ENCODE measurements around the gene ABCC5. TPM values are rescaled to one million over a fixed set of nuclear protein-coding genes. Genes with fewer than 3 reads are reported as not detected.

ABCC5 gene
- total and polyA plus RNA-seq, 2 of the 8 experiments (the other 6 are each of a cell fraction or from before 2014, with no cell fraction given) = 25.3 to 40.8 TPM

DNA sequence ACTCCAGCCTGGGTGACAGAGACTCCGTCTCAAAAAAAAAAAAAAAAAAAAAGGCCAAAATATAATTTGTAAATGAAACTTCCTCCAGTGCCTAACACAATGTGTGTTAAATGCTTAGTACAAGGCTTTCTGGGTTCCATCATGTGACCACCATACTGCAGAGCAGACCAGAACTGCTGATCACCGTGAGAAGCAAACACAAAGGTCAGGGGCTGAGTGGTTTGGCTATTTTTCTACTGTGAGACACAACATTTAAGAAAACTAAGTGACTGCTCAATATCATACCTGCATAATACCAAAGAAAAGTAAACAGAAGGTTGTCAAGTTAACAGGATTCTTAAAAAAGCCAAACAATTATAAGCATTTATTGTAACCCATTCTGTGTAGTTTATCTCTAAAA is 13.2 kb downstream of the ABCC5 start:
- Histone ChIP-seq H2BK5ac (ENCODE audit: low read depth, low read length) (no peak overlapping the region), H3K4me2 (ENCODE audit: insufficient read depth in 1 of 2, low read depth in 2 of 2, low read length in 2 of 2) (no peak overlapping the region), H3K9ac (replicated peaks in 1 of 4; ENCODE audit: extremely low read depth in 1 of 4, low read depth in 3 of 4, low read length in 3 of 4) (no peak overlapping the region), H3K23me2 (ENCODE audit: low read depth, low read length) (no peaks in the 10 kb centered on the region), H4K5ac (ENCODE audit: insufficient read length, low read depth, low read length) (no peak overlapping the region), H3K4ac (replicated peaks; ENCODE audit: insufficient read length, low read depth, low read length) (no peak overlapping the region), H3K4me1 (replicated peaks in 1 of 4; ENCODE audit: control insufficient read depth in 3 of 4, insufficient read depth in 4 of 4, low read length in 3 of 4) (no peaks in the 10 kb centered on the region; a peak in 1 of 7 replicates), H2BK120ac (replicated peaks; ENCODE audit: low read depth, low read length) (no peak overlapping the region), H2BK12ac (ENCODE audit: low read depth, low read length) (no peak overlapping the region), H3K36me3 (ENCODE audit: control insufficient read depth in 2 of 4, insufficient read depth in 4 of 4, low read length in 3 of 4) (peaks cover 0 to 6% (median 2%) of the 10 kb centered on the region in 4 experiments; a peak in 4 of 8 replicates), H3K56ac (replicated peaks; ENCODE audit: insufficient read length, low read depth, low read length) (no peak overlapping the region), H3K4me3 (ENCODE audit: extremely low read depth in 1 of 4, insufficient read depth in 2 of 4, low read depth in 3 of 4, low read length in 4 of 4) (no peak overlapping the region), H3K27me3 (replicated peaks in 1 of 4; ENCODE audit: control insufficient read depth in 3 of 4, extremely low read depth in 1 of 4, insufficient read depth in 3 of 4, low read length in 3 of 4) (no peaks in the 10 kb centered on the region), H3K18ac (ENCODE audit: extremely low read depth, low read length) (no peak overlapping the region), H2AK5ac (ENCODE audit: low read depth, low read length) (no peak overlapping the region), H3K79me1 (ENCODE audit: low read depth, low read length) (no peaks in the 10 kb centered on the region; the same call in 1 of the 2 replicates), H3K79me2 (ENCODE audit: control insufficient read depth in 1 of 2, insufficient read depth in 2 of 2, low read length in 2 of 2) (peaks cover 3 to 15% of the 10 kb centered on the region in 2 experiments; a peak in 1 of 4 replicates), H2BK15ac (ENCODE audit: low read length) (no peak overlapping the region), H3K14ac (ENCODE audit: insufficient read length) (no peak overlapping the region), H3K27ac (ENCODE audit: low read depth, low read length) (no peak overlapping the region), H2BK20ac (ENCODE audit: low read length) (no peak overlapping the region), H3K23ac (ENCODE audit: insufficient read length) (no peak overlapping the region), H2AFZ (ENCODE audit: low read length) (no peak overlapping the region), H4K20me1 (replicated peaks in 1 of 2; ENCODE audit: control insufficient read depth in 1 of 2, insufficient read depth in 2 of 2, low read length in 2 of 2) (peaks cover under 1 to 3% of the 10 kb centered on the region in 2 experiments), H4K8ac (ENCODE audit: extremely low read depth, insufficient read depth, low read length) (no peak overlapping the region), H4K91ac (replicated peaks; ENCODE audit: insufficient read length, low read length) (no peak overlapping the region), H3K9me3 (ENCODE audit: insufficient read depth in 2 of 2, low read depth in 1 of 2, low read length in 1 of 2) (no peaks in the 10 kb centered on the region)
- ChIA-PET CTCF (ENCODE audit: partially characterized antibody) (interaction anchor here (0.5 to 3.5 kb wide), 5 partner anchors 12 to 374 kb away, joined by 3 to 14 read pairs (median 3); no protein-coding TSS in a partner anchor), POLR2A (ENCODE audit: partially characterized antibody) (no interaction called here)
- DNase-seq (ENCODE audit: low read depth in 1 of 2, low spot score in 2 of 2) (no peak), FAIRE-seq (no peak)
- 78% methylated on average over 2 of the region's 2 CpGs; no CpG with 5 or more reads in 1 of the 2 experiments for WGBS, 2 experiments (ENCODE audit: extremely low coverage in 1 of 2, insufficient coverage in 1 of 2, insufficient read length in 1 of 2, insufficient replicate concordance in 2 of 2, low coverage in 1 of 2, low lambda C conversion rate in 2 of 2, missing lambda C conversion rate in 1 of 2)
- TF ChIP-seq NANOG (IDR thresholded peaks at IDR 0.05; ENCODE audit: insufficient read depth, low read depth, low read length, poor library complexity, severe bottlenecking) (no peak), POU5F1 (IDR thresholded peaks at IDR 0.05; ENCODE audit: low read depth, low read length) (no peak), EZH2 (IDR thresholded peaks at IDR 0.05; ENCODE audit: low read depth, low read length, severe bottlenecking) (no peak), SP4 (IDR thresholded peaks at IDR 0.05; ENCODE audit: low read length) (no peak), CHD1 (IDR thresholded peaks at IDR 0.05; ENCODE audit: low read depth, low read length) (no peak), RXRA (IDR thresholded peaks at IDR 0.05; ENCODE audit: insufficient read depth, low read depth, low read length) (no peak), RBBP5 (IDR thresholded peaks at IDR 0.05; ENCODE audit: borderline replicate concordance, low read depth, low read length) (no peak), MAFK (IDR thresholded peaks at IDR 0.05; ENCODE audit: low read depth, low read length) (no peak), TCF12 (IDR thresholded peaks at IDR 0.05; ENCODE audit: low read depth, low read length) (no peak), GTF2F1 (IDR thresholded peaks at IDR 0.05; ENCODE audit: borderline replicate concordance, low read depth, low read length) (no peak), BACH1 (IDR thresholded peaks at IDR 0.05; ENCODE audit: low read length) (no peak)
- TF ChIP-seq, protein P1, sequence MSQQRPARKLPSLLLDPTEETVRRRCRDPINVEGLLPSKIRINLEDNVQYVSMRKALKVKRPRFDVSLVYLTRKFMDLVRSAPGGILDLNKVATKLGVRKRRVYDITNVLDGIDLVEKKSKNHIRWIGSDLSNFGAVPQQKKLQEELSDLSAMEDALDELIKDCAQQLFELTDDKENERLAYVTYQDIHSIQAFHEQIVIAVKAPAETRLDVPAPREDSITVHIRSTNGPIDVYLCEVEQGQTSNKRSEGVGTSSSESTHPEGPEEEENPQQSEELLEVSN (IDR thresholded peaks at IDR 0.05) = no peak

Data from H1 (cell line).